GM04504 (cell line): Measurements from ENCODE around the gene SIM1.

ENCODE experiments used
- DNase-seq: peaks from one replicate; pipeline ENCODE4 v3.0.0-alpha.2; 2012; ENCODE audit warnings: low read depth

SIM1 gene

GRCh38 chr6:100353276-100354015 lies 111.3 kb downstream of the SIM1 start:
- DNase-seq: no peak

GRCh38 chr6:100350139-100350538 lies 114.6 kb downstream of the SIM1 start:
- no peak for DNase-seq

- DNase-seq: no peak
These were observed 115.4 kb downstream of the SIM1 start for GRCh38 chr6:100349366-100349765.

- no peak for DNase-seq
These were observed 116.7 kb downstream of the SIM1 start for GRCh38 chr6:100347901-100348550.

- peak; percentile 35 for DNase-seq
These were observed 117.9 kb downstream of the SIM1 start for GRCh38 chr6:100346828-100347227.

- DNase-seq: no peak
These were observed 118.5 kb downstream of the SIM1 start for GRCh38 chr6:100346203-100346602.

GRCh38 chr6:100344761-100345160 lies 120.0 kb downstream of the SIM1 start:
- no peak for DNase-seq

- DNase-seq: no peak
These were observed 120.4 kb downstream of the SIM1 start for GRCh38 chr6:100344321-100344720.

GRCh38 chr6:100343316-100344077 lies 121.2 kb downstream of the SIM1 start:
- no peak for DNase-seq

- no peak for DNase-seq
These were observed 121.9 kb downstream of the SIM1 start for GRCh38 chr6:100342830-100343229.

- DNase-seq: no peak
These were observed 125.0 kb downstream of the SIM1 start for GRCh38 chr6:100339574-100340255.

GRCh38 chr6:100338090-100338489 lies 126.6 kb downstream of the SIM1 start:
- DNase-seq: no peak

- DNase-seq: no peak
These were observed 127.8 kb downstream of the SIM1 start for GRCh38 chr6:100336876-100337275.

- DNase-seq: no peak
These were observed 128.7 kb downstream of the SIM1 start for GRCh38 chr6:100335991-100336390.
